K562 (cell line): ENCODE results near the gene TMEM203. TPM values are rescaled to one million over a fixed set of nuclear protein-coding genes. Genes with fewer than 3 reads are reported as not detected.

Source experiments
- ATAC-seq: fragments of 200-7000 bp; cut with Tn5 transposase; 3 replicates; pipeline ENCODE4 v1.9.1; 2020; ENCODE audit warnings: moderate library complexity
- BruUV-seq: library from RNA; stranded (reverse); fragments of 400-500 nt; replicated peaks from 2 replicates; lab custom pipeline; 2021; lab: Mats Ljungman, UMichigan
- CTCF ChIA-PET: fragments of 300-600 bp; formaldehyde crosslinking; extraction: SDS; loops from one replicate; lab custom pipeline; 2021; ENCODE audit warnings: low intra/inter-chr PET ratio; lab: Yijun Ruan, JAX
- POLR2A ChIA-PET: fragments of 300-600, 350-650 bp; sonication (Branson Sonifier 250); formaldehyde crosslinking; extraction: SDS; loops from one replicate; lab custom pipeline; 2021; ENCODE audit warnings: antibody characterized with exemption, inconsistent platforms; lab: Yijun Ruan, JAX
- DNase-seq, 4 experiments: peaks; one replicate each; pipeline versions ENCODE4 v3.0.0 to v3.0.0-alpha.2; 2011 to 2018; ENCODE audit warnings: low spot score in 3 of 4, mixed read lengths in 3 of 4; ENCODE audit errors: extremely low read depth in 1 of 4
- FAIRE-seq: peaks from 2 replicates; lab custom pipeline; 2011; peaks lifted over from hg19 to GRCh38; lab: Jason Lieb, UNC
- H2AFZ ChIP-seq: 2 replicates; pipeline ENCODE4 v1.6.0; 2011; ENCODE audit warnings: low read depth, low read length, control low read depth, inconsistent platforms
- H3K27ac ChIP-seq: fragments of 200-600 bp; 3 replicates; pipeline ENCODE4 v1.8.0; 2011; ENCODE audit warnings: low read depth, mild to moderate bottlenecking, control low read depth, inconsistent platforms, low read length, moderate library complexity, mixed read lengths; ENCODE audit errors: extremely low read depth
- H3K27me3 ChIP-seq, 2 experiments: fragments of 300-600 bp in 1 of 2; 2 replicates in 1 of 2; 3 replicates in 1 of 2; pipeline versions ENCODE4 v1.6.0 to v1.8.0; 2011; ENCODE audit warnings: inconsistent platforms in 2 of 2, low read length in 2 of 2, mild to moderate bottlenecking in 1 of 2, mixed read lengths in 1 of 2, moderate library complexity in 1 of 2; ENCODE audit not compliant: control insufficient read depth in 2 of 2, insufficient read depth in 2 of 2
- H3K36me3 ChIP-seq: fragments of 300-600 bp; 3 replicates; pipeline ENCODE4 v1.8.0; 2011; ENCODE audit warnings: mild to moderate bottlenecking, low read length, inconsistent platforms; ENCODE audit not compliant: control insufficient read depth, insufficient read depth
- H3K4me1 ChIP-seq, 2 experiments: fragments of 200-600 bp in 1 of 2; replicated peaks in 1 of 2; 2 replicates in 1 of 2; 3 replicates in 1 of 2; pipeline versions ENCODE4 v1.5.1 to v1.8.0; 2011; ENCODE audit warnings: inconsistent platforms in 2 of 2, low read length in 2 of 2, mild to moderate bottlenecking in 1 of 2, mixed read lengths in 1 of 2, moderate library complexity in 1 of 2; ENCODE audit not compliant: control insufficient read depth in 2 of 2, insufficient read depth in 2 of 2
- H3K4me2 ChIP-seq: 2 replicates; pipeline ENCODE4 v1.6.1; 2011; ENCODE audit warnings: low read length, control low read depth, inconsistent platforms, mixed read lengths; ENCODE audit not compliant: insufficient read depth
- H3K4me3 ChIP-seq: fragments of 200-600 bp; sonication (generic), shearing (Covaris generic); 2 replicates; pipeline ENCODE4 v1.5.1; 2016; ENCODE audit warnings: control low read depth, inconsistent platforms
- H3K79me2 ChIP-seq: fragments of 200-600 bp; 3 replicates; pipeline ENCODE4 v1.8.0; 2011; ENCODE audit warnings: low read length, inconsistent platforms; ENCODE audit not compliant: control insufficient read depth, insufficient read depth
- H3K9ac ChIP-seq, 2 experiments: 2 replicates each; pipeline versions ENCODE4 v1.6.0 to v1.6.1; 2011; ENCODE audit warnings: low read depth in 2 of 2, low read length in 2 of 2, control low read depth in 1 of 2, inconsistent platforms in 1 of 2, mild to moderate bottlenecking in 1 of 2, mixed read lengths in 1 of 2; ENCODE audit not compliant: insufficient read depth in 1 of 2
- H3K9me1 ChIP-seq: one replicate; pipeline ENCODE4 v1.6.0; 2011; ENCODE audit warnings: inconsistent platforms, mild to moderate bottlenecking, low read length, moderate library complexity; ENCODE audit not compliant: control insufficient read depth, insufficient read depth
- H3K9me3 ChIP-seq: replicated peaks from 2 replicates; pipeline ENCODE4 v1.5.1; 2011; ENCODE audit warnings: low read depth, low read length, inconsistent platforms; ENCODE audit not compliant: control insufficient read depth, insufficient read depth
- H4K20me1 ChIP-seq: replicated peaks from 2 replicates; pipeline ENCODE4 v1.6.1; 2011; ENCODE audit warnings: low read length, inconsistent platforms, mixed read lengths; ENCODE audit not compliant: control insufficient read depth, insufficient read depth
- BRD4 ChIP-seq: fragments of 200-600 bp; sonication (generic); IDR thresholded peaks from 2 replicates; pipeline ENCODE4 v1.6.1; 2017; ENCODE audit warnings: inconsistent platforms
- CBX2 ChIP-seq: fragments of 200-600 bp; sonication (generic); IDR thresholded peaks from one replicate; pipeline ENCODE4 v1.6.1; 2012; ENCODE audit warnings: mild to moderate bottlenecking, low read length, inconsistent platforms; ENCODE audit not compliant: insufficient read depth, poor library complexity, severe bottlenecking
- EGR1 ChIP-seq: fragments of 450-650 bp; conservative IDR thresholded peaks from 2 replicates; pipeline ENCODE4 v1.6.1; 2017; ENCODE audit warnings: mild to moderate bottlenecking
- EP300 ChIP-seq: IDR thresholded peaks from 2 replicates; pipeline ENCODE4 v1.6.1; 2012; ENCODE audit warnings: low read length, improper control_type of control experiment
- FOXO4 ChIP-seq: fragments of 450-650 bp; formaldehyde crosslinking; IDR thresholded peaks from 2 replicates; pipeline ENCODE4 v1.4.0; 2020; ENCODE audit warnings: mild to moderate bottlenecking, moderate library complexity
- HBP1 ChIP-seq: fragments of 450-650 bp; formaldehyde crosslinking; IDR thresholded peaks from 2 replicates; pipeline ENCODE4 v1.4.0; 2022; ENCODE audit warnings: missing genetic modification characterization
- PHB ChIP-seq: fragments of 250-450 bp; sonication (Bioruptor Pico); IDR thresholded peaks from 2 replicates; pipeline ENCODE4 v1.5.0; 2021
- PML ChIP-seq: IDR thresholded peaks from 2 replicates; pipeline ENCODE4 v1.6.1; 2012; ENCODE audit warnings: low read length, inconsistent platforms
- RBM34 ChIP-seq: fragments of 200-400 bp; formaldehyde crosslinking; IDR thresholded peaks from 2 replicates; pipeline ENCODE4 v1.6.1; 2018; ENCODE audit warnings: low read length, borderline replicate concordance; ENCODE audit not compliant: insufficient read depth
- SAFB ChIP-seq: fragments of 200-400 bp; formaldehyde crosslinking; IDR thresholded peaks from 2 replicates; pipeline ENCODE4 v1.6.1; 2017; ENCODE audit warnings: low read depth, low read length, borderline replicate concordance
- SIN3A ChIP-seq, 2 experiments: fragments of 150-350 bp in 1 of 2; IDR thresholded peaks; 2 replicates each; pipeline ENCODE4 v1.6.1; 2011 to 2016; ENCODE audit warnings: borderline replicate concordance in 2 of 2, low read depth in 2 of 2, low read length in 2 of 2, mild to moderate bottlenecking in 2 of 2, moderate library complexity in 2 of 2; ENCODE audit not compliant: control insufficient read depth in 1 of 2
- SIX5 ChIP-seq, 2 experiments: IDR thresholded peaks; 2 replicates each; pipeline ENCODE4 v1.6.1; 2011; ENCODE audit warnings: low read length in 2 of 2, borderline replicate concordance in 1 of 2, low read depth in 1 of 2, mild to moderate bottlenecking in 1 of 2, moderate library complexity in 1 of 2; ENCODE audit not compliant: insufficient read depth in 1 of 2
- TAL1 ChIP-seq: fragments of 450-650 bp; IDR thresholded peaks from 2 replicates; pipeline ENCODE4 v1.6.1; 2016; ENCODE audit warnings: mild to moderate bottlenecking
- ZC3H8 ChIP-seq: fragments of 450-650 bp; IDR thresholded peaks from 2 replicates; pipeline ENCODE4 v1.6.1; 2017
- ZNF224 ChIP-seq: sonication (generic); formaldehyde crosslinking; IDR thresholded peaks from 2 replicates; pipeline ENCODE4 v1.8.0; 2022; ENCODE audit warnings: mild to moderate bottlenecking, missing genetic modification reagents
- ZNF436 ChIP-seq: fragments of 250-450, 450-650 bp; sonication (Bioruptor Pico); formaldehyde crosslinking; IDR thresholded peaks from 2 replicates; pipeline ENCODE4 v1.7.0; 2020; ENCODE audit warnings: mild to moderate bottlenecking
- ZNF511 ChIP-seq: sonication (generic); formaldehyde crosslinking; IDR thresholded peaks from 2 replicates; pipeline ENCODE4 v1.8.0; 2022; ENCODE audit warnings: mild to moderate bottlenecking, missing genetic modification reagents
- WGBS: fragments of 100-300 bp; shearing (Covaris generic); methylation state at CpG from one replicate; pipeline ENCODE4 v1.1.6; 2016; ENCODE audit warnings: low coverage, mixed read lengths; ENCODE audit not compliant: insufficient coverage; ENCODE audit errors: missing lambda C conversion rate; 5-methylcytosine and 5-hydroxymethylcytosine counted together
- in situ Hi-C: fragments of 300-500 bp; cut with MboI; formaldehyde crosslinking; loops from 4 replicates; pipeline ENCODE4 v1.15.0; 2018; ENCODE audit warnings: inconsistent platforms, mixed read lengths
- intact Hi-C: fragments of 100-400 bp; cut with micrococcal nuclease; formaldehyde crosslinking; loops from 2 replicates; pipeline ENCODE4 v1.14.2; 2022
- polyA plus RNA-seq, 8 experiments: library from polyadenylated mRNA; depleted of rRNA in 4 of 8; stranded (reverse) in 5 of 8; unstranded in 3 of 8; fragments of >200 nt; fragmentation: Nextera tagmentation in 2 of 8; fragmentation: Illumina TruSeq in 1 of 8; extraction: Ambion mirVana in 2 of 8; extraction: Trizol in 1 of 8; gene quantifications; 2 replicates each; pipeline versions ENCODE4 v1.2.1 to v1.2.3, GENCODE V29; 2011 to 2014; ENCODE audit warnings: inconsistent platforms in 1 of 8, missing spikeins in 1 of 8
- total RNA-seq, 7 experiments: library from RNA; depleted of rRNA in 6 of 7; stranded (reverse); fragments of >200 nt in 6 of 7; fragmentation: Illumina TruSeq in 2 of 7; extraction: Trizol in 2 of 7; gene quantifications; 2 replicates each; pipeline versions ENCODE4 v1.2.1 to v1.2.3, GENCODE V29; 2011 to 2021; ENCODE audit warnings: low replicate concordance in 1 of 7

TMEM203 gene
- total and polyA plus RNA-seq, 9 of the 15 experiments (the other 6 are each of a cell fraction or from before 2014, with no cell fraction given), result 8.8 to 59.5 (median 37.6) TPM

GRCh38 chr9:137243626-137244485 is 38.4 kb upstream of the TMEM203 start:
- Histone ChIP-seq H3K9me3 (no peaks in the 10 kb centered on the region), H3K9me1 (peaks cover 4% of the 10 kb centered on the region), H3K27ac (no peak overlapping the region; the same call in 2 of the 3 replicates), H3K79me2 (peaks cover 47% of the 10 kb centered on the region), H3K4me1 (peaks cover 21 to 79% of the 10 kb centered on the region in 2 experiments; a peak in 4 of 5 replicates), H3K36me3 (peaks cover 27% of the 10 kb centered on the region), H3K4me2 (peak overlapping the region; percentile 47), H3K4me3 (no peak overlapping the region), H2AFZ (no peak overlapping the region), H3K27me3 (no peaks in the 10 kb centered on the region), H4K20me1 (peaks cover 30% of the 10 kb centered on the region), H3K9ac (peak overlapping the region; percentile 17 to 100; a peak in 3 of 4 replicates)
- FAIRE-seq, result peak; percentile 70
- ChIA-PET POLR2A (interaction anchor here (0.6 to 6.5 kb wide), 17 partner anchors 10 to 483 kb away, joined by 3 to 221 read pairs (median 4); partner anchors contain the start of genes EXD3, NELFB, NOXA1 and STPG3), CTCF (no interaction called here)
- DNase-seq, result peak in 1 of 4 experiments; percentile 41
- 52% methylated on average over 15 of the region's 15 CpGs for WGBS
- peak; percentile 8 for ATAC-seq
- intact Hi-C loops (loop anchor here (5.0 to 10.0 kb wide), 2 partner anchors 58 to 459 kb away; partner anchors contain the start of gene NRARP), in situ Hi-C loops (loop anchor here (25.0 kb wide), 1 partner anchor 457 kb away; the partner anchor contains the start of genes CCDC183 and TMEM141)
- BruUV-seq, result no TSS peak
- 0 out of 2 replicates have a peak, but pooled peaks have one; percentile 61 for TF ChIP-seq FOXO4 (CRISPR knock-in tag)
- TF ChIP-seq HBP1 (CRISPR knock-in tag), result peak; percentile 78
- TF ChIP-seq BRD4, result no peak
- peak in 1 of 2 experiments; percentile 40; a peak in 2 of 4 replicates for TF ChIP-seq SIN3A (IDR thresholded peaks at IDR 0.05; ENCODE audit: borderline replicate concordance in 2 of 2, control insufficient read depth in 1 of 2, low read depth in 2 of 2, low read length in 2 of 2)
- TF ChIP-seq ZNF224, result 0 out of 2 replicates have a peak, but pooled peaks have one; percentile 17
- no peak for TF ChIP-seq RBM34
- TF ChIP-seq TAL1, result no peak
- TF ChIP-seq EP300, result no peak
- TF ChIP-seq CBX2, result no peak
- no peak for TF ChIP-seq SIX5 (IDR thresholded peaks at IDR 0.05; ENCODE audit: borderline replicate concordance in 1 of 2, insufficient read depth in 1 of 2, low read depth in 1 of 2, low read length in 2 of 2)
- TF ChIP-seq PHB, result peak; percentile 61; the same call in 1 of the 2 replicates
- TF ChIP-seq EGR1, result no peak
- no peak for TF ChIP-seq SAFB
- TF ChIP-seq ZNF511, result peak; percentile 80; the same call in 1 of the 2 replicates
- TF ChIP-seq PML, result peak; percentile 28; the same call in 1 of the 2 replicates
- peak; percentile 12; the same call in 1 of the 2 replicates for TF ChIP-seq ZNF436 (CRISPR knock-in tag)
- no peak for TF ChIP-seq ZC3H8
